ENCODE measurements around the gene LRRC55.
"Not testable (repeated sequence)": the region's sequence is repeated elsewhere in the genome, so short reads cannot be mapped to it uniquely, and the experiment has no call there.

LRRC55 gene

DNA sequence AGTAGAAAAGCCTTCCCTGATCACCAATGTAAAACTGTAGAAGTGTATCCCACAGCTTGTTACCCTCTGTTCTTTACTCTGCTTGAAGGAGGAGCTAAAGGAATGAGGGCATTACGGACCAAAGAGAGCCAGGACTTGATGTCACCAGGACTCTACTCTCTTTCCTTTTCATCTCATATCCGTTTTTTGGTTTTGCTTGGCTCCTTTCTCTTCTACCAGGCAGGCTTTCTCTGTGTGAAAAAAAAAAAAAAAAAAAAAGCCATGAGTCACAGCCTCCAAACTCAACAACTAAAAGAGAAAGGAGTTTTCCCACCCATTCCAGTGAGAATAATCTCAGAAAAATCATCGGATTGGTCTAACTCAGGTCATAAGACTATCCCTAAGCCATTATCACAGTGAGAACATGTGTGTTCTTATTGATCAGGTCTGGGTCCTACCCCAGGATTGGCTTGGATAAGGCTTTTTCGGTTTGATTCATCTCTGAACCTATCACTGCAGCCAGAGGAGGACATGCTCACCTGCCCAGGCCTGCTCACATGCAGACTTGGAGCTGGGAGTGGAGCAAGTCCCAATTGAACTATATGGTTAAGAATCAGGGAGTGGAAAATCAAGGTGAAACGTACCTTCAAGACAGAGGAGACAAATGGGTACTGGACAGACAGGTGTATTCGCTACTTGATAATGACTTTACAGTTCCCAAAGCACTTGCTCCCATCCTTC lies 19.4 kb upstream of the LRRC55 start:
- no peak for DNase-seq

GRCh38 chr11:57163160-57163868 lies 18.4 kb upstream of the LRRC55 start:
- no peak for DNase-seq

DNA sequence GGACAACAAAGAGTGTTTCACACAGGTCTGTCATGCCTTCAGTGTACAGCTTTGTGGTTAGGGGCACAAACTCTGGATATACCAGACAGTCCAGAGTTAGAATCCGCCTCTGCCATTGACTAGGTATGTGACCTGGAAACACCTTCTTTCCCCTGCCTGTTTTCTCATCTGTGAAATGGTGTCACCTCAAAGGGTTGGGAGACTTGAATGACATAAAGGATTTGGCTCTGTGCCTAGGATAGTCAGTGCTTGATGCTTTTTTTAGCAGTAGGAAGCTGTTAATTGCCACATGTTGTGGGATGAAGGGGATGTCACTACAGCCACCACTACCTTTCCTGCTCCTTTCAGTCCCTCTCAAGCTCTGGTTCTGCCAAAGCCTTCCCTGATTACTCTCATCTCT lies 17.4 kb upstream of the LRRC55 start:
- DNase-seq, result no peak

DNA sequence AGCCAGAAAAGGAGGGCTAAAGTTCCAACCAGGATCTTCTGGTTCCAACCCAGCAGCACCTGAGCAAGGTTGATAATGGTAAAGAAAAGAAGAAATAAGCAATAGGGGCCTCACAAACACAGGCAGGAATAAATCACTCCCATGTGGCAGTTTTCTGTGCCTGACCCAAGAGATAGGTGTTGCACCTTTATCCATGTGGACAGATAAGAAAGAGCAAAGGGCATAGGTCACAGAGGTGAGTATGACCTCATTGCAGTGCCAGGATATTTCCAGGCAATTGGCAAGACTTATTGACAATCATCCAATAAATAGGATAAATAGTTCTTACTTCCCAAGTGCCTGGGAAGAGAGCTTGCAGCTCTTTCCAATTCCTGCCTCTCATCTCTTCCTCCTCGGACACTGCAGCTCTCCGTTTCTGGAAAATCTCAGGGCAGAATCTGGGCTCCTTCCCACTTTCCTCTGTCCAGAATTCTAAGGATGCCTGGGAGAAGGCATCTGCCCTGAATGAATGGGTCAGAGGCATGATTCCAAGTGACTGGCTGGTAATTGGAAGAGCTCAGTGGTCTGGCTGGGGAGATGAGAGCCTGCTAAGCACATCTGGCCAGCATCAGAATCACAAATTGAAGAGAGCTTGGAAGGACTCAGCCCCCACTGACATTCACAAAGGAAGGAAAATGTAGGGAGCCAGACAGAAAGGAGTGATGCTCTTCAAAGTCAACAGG lies 14.5 kb upstream of the LRRC55 start:
- no peak for DNase-seq

DNA sequence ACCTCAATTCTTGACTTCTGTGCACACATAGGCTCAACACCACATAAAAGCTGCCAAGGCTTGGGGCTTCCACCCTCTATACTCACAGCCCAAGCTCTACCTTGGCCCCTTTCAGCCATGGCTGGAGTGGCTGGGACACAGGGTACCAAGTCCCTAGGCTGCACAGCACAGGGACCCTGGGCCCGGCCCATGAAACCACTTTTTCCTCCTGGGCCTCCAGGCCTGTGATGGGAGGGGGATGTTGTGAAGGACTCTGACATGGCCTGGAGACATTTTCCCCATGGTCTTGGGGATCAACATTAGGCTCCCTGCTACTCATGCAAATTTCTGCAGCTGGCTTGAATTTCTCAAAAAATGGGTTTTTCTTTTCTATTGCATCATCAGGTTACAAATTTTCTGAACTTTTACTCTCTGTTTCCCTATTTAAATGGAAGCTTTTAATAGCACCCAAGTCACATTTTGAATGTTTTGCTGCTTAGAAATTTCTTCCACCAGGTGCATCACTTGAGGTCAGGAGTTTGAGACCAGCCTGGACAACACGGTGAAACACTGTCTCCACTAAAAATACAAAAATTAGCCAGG lies 11.9 kb upstream of the LRRC55 start:
- DNase-seq, result not testable (repeated sequence)

DNA sequence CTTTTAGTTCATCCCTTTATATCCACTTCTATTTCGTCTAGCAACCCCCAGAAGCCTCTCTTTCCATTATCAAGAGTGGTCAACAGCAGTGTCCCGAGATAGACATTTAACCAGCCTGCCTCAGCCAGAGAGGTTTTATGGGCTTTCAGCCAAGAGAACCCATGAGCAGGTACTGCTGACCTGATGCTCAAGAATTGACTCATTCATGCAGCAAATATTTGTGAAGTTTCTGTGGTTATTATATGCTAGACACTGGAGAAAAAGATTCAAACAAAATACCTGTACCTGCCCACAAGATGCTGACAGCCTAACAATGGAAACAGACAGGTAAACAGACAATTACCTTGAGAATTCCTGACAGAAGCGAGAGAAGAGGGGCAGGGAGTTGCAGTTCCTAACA lies 9.7 kb upstream of the LRRC55 start:
- DNase-seq, result no peak

DNA sequence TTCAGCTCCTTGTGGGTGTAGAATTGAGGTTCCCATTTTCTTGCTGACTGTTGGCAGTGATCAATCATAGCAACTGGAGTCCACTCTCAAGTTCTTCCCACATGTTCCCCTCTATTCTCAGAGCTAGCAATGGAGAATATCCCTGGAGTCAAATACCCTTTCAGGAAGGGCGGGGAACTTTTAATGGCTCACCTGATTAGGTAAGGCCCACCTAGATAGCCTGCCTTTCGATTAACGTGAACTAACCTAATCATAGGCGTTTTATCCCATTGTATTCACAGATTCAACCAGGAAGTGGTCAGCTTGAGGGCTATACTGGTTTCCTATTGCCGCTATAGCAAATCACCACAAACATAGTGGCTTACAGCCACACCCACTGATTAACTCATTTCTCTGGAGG lies 7.1 kb upstream of the LRRC55 start:
- no peak for DNase-seq

DNA sequence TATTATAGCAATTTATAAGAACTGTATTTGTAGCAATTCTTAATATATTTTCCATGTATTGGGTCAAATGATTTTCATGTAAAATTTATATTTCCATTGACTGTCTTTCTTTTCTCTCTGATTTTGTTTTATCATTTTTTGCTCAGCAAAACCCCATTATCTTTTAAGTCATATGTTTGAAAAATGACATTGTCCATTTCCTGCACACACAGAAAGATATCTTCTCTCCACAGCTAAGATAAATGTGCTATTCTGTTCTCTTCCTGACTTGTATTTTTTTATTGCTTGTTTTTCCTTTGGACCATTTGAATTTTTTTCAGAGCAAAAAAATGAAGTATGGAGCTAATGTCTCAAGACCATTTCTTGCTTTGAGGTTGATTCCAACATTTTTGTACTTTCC lies 6.3 kb upstream of the LRRC55 start:
- no peak for DNase-seq

- no peak for DNase-seq
Measured at GRCh38 chr11:57178334-57178733, 3.4 kb upstream of the LRRC55 start.

DNA sequence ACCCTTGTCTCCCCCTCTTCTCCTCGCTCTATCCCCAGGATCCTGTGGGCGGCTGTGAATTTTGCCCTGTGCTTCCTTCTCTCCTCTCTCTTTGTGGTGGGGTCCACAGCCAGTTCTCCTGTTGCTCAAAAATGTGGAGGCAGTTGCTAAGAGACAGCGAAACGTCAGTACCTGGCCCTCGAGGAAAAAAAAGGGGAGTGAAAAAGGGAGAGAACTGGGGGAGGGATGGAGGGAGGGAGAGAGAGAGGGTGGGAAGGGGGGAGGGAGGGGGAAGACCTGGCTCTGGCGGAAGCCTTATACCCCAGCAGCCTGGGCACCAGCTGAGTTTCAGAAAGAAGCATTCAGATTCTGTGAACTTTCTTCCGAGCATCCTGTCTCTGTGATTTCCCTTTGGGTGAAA lies 2.1 kb upstream of the LRRC55 start:
- DNase-seq, result no peak

DNA sequence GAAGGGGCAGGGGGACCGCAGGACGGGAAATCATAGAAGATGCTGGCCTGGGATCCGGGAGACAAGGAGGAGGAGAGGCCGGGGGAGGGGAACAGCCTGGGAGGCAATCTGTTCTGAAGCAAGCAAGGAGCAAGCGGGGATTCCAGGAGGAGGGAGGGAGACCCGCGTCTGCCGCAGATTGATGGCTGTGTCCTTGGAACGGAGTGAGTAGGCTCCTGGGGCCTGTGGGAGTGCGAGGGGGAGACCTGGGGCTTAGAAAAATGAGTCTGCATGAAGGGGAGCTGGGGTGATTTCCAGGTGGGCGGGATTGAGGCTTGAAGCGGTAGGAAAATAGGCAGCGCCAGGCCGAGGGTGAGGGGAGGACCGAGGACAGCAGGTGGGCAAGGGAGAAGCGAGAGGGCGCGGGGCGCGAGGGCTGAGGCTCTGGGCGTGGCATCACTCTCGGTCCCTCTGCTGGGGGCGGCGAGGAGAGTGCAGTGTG lies 1.6 kb upstream of the LRRC55 start:
- no peak for DNase-seq

- no peak for DNase-seq
Measured at GRCh38 chr11:57180964-57181363, 789 bp upstream of the LRRC55 start.

DNA sequence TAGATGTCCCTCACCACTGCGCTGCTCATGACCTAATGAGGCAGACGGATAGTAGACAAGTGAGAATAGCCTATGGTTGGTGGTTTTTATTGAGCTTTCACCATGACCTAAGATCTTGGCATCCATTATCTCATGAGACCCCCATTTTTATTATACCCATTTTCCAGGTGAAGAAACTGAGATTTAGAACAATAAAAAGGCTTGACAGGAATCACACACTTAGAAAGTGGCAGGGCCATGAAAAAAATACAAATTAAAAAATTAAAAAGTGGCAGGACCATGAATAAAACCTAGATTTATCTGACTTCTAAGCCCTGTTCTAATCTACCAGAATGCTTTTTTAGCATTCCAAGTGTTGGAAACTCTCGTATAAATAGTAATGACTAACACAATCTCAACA lies 1.1 kb downstream of the LRRC55 start:
- no peak for DNase-seq

- no peak for DNase-seq
Measured at GRCh38 chr11:57190548-57190947, 8.8 kb downstream of the LRRC55 start.

DNA sequence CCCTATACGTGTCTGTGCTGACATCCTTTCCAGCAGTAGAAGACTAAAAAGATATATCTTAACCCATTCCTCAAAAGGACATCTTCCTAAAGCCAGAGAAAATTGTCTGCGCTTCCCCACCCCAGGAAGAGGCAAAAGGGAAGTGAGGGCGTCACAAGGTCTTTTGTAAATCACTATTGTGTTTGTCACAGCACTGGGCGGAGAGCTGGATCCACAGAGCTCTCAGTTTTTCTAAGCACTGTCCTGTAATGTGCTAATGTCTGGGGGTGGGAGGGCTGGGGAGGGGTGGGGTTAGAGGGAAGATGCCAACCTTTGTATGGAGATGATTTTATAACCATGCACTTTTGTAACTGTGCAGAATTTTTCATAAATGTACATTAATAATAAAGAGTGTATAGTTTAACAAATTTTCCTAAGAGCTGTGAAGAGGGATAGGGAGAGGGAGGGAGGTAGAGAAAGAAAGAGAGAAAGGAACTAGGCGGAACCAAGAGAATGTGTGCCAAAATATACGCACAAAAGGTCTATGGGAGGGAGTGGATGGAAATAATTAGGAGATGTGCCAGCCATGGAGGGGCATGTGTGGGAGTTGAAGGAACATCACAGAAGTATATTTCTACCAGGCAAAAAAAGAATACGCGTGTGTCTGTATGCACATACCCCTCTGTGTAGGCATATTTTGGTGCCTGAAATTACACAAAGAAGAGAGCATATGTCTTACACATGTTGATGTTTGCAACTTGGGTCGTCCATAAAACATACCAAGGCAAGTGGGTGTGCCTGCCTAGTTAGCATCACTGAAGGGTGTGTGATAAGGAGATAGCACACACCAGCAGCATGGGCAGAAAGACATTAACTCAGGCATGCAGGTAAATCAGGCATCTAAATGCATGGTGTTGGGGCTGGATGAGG lies 9.8 kb downstream of the LRRC55 start:
- no peak for DNase-seq

GRCh38 chr11:57192316-57192715 lies 10.6 kb downstream of the LRRC55 start:
- DNase-seq, result no peak

GRCh38 chr11:57196596-57196995 lies 14.8 kb downstream of the LRRC55 start:
- DNase-seq, result no peak

DNA sequence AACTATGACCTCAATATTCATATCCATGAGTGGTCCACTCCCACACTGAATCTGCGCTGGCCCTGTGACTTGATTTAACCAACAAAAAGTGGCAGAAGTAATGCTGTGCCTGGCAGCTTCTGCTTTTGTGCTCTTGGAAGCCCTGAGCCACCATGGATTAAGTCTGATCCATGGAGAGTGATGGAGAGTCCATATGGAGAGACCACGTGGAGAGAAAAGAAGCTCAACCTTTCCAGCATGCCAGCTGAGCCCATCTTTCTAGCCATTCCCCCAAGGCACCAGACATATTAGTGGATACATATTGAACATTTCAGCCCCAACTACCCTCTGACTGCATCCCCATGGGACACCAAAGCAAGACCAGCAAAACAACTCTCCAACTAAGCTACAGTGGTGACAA lies 16.0 kb downstream of the LRRC55 start:
- no peak for DNase-seq

- no peak for DNase-seq
Measured at GRCh38 chr11:57199330-57199729, 17.6 kb downstream of the LRRC55 start.

- DNase-seq, result no peak
Measured at GRCh38 chr11:57200917-57201316, 19.2 kb downstream of the LRRC55 start.

GRCh38 chr11:57202281-57202680 lies 20.5 kb downstream of the LRRC55 start:
- DNase-seq, result no peak

GRCh38 chr11:57203359-57203758 lies 21.6 kb downstream of the LRRC55 start:
- no peak for DNase-seq
